Suprapubic skin (tissue), 4 donors: ENCODE measurements around the gene GALNT12.

ENCODE experiments used
- CTCF ChIP-seq, 2 donors: fragments of 200-600 bp in 1 of 2; fragments of 450-650 bp in 1 of 2; sonication (generic) in 1 of 2; IDR thresholded peaks; one replicate each; pipeline ENCODE4 v1.5.1; 2016 to 2019; ENCODE audit warnings: antibody characterized with exemption in 2 of 2, mild to moderate bottlenecking in 1 of 2, moderate library complexity in 1 of 2
- EP300 ChIP-seq: sonication (generic); formaldehyde crosslinking; IDR thresholded peaks from one replicate; pipeline ENCODE4 v1.6.1; 2017; ENCODE audit warnings: antibody characterized with exemption
- POLR2A ChIP-seq, 2 donors: fragments of 450-650 bp; IDR thresholded peaks; one replicate each; pipeline ENCODE4 v1.6.1; 2017; ENCODE audit warnings: antibody characterized with exemption in 2 of 2, mild to moderate bottlenecking in 2 of 2, moderate library complexity in 2 of 2
- POLR2AphosphoS5 ChIP-seq, 3 donors: sonication (generic); formaldehyde crosslinking; IDR thresholded peaks; one replicate each; pipeline ENCODE4 v1.6.1; 2017; ENCODE audit warnings: antibody characterized with exemption in 3 of 3

GRCh38 chr9:98870782-98871557, 63.5 kb downstream of the GALNT12 start:
- TF ChIP-seq EP300 (no peak), CTCF (IDR thresholded peaks at IDR 0.05) (no peak), POLR2A (IDR thresholded peaks at IDR 0.05) (no peak), POLR2AphosphoS5 (IDR thresholded peaks at IDR 0.05) (no peak)
